ENCODE results near the gene CYP4F11. TPM values are rescaled to one million over a fixed set of nuclear protein-coding genes. Genes with fewer than 3 reads are reported as not detected.

CYP4F11 gene
- total RNA-seq, 1 experiment from 2014 or later: not detected

- no peak for DNase-seq
- ChIA-PET POLR2A (no interaction called here), CTCF (no interaction called here)
- H3K4me3 ChIP-seq (ENCODE audit: low read depth, low read length): no peak overlapping the region
- no TSS peak for BruUV-seq (replicated peaks)
- Mint-ChIP-seq H3K9me3 (ENCODE audit: unreplicated experiment) (no peaks in the 10 kb centered on the region), H3K4me3 (ENCODE audit: unreplicated experiment) (no peak overlapping the region), H3K4me1 (ENCODE audit: low read depth, unreplicated experiment) (no peaks in the 10 kb centered on the region), H3K27me3 (ENCODE audit: insufficient read depth, unreplicated experiment) (no peaks in the 10 kb centered on the region), H3K27ac (ENCODE audit: unreplicated experiment) (no peak overlapping the region), H3K36me3 (ENCODE audit: insufficient read depth, unreplicated experiment) (no peaks in the 10 kb centered on the region)
- no peaks in the 10 kb centered on the region for H3K27me3 ChIP-seq (replicated peaks; ENCODE audit: control insufficient read depth, insufficient read depth, low read length)
- no peaks in the 10 kb centered on the region for H3K4me1 ChIP-seq
- H3K36me3 ChIP-seq (ENCODE audit: control insufficient read depth, insufficient read depth, low read length): no peaks in the 10 kb centered on the region
- no peak for TF ChIP-seq CTCF (IDR thresholded peaks at IDR 0.05; ENCODE audit: insufficient read depth in 1 of 2, low read depth in 1 of 2, low read length in 1 of 2, severe bottlenecking in 1 of 2, unreplicated experiment in 1 of 2)
- H3K9me3 ChIP-seq: no peaks in the 10 kb centered on the region
- intact Hi-C loops (cut with micrococcal nuclease; ENCODE audit: unreplicated experiment): no loop called here
Measured at GRCh38 chr19:15862444-15862843, 71.9 kb downstream of the CYP4F11 start.

Other genes with a start within 250 kb of the CYP4F11 start
- gene OR10H2, start 206.5 kb downstream of the CYP4F11 start, total RNA-seq (2022): not detected in 2 replicates
- not detected in 2 replicates for gene OR10H3, start 196.5 kb downstream of the CYP4F11 start, total RNA-seq (2022)
- gene OR10H5, start 146.9 kb downstream of the CYP4F11 start, total RNA-seq (2022): not detected in 2 replicates
- not detected in 2 replicates for gene OR10H1, start 118.9 kb downstream of the CYP4F11 start, total RNA-seq (2022)
- not detected in 2 replicates for gene CYP4F2, start 36.5 kb downstream of the CYP4F11 start, total RNA-seq (2022)
- gene OR10H4, start 14.5 kb upstream of the CYP4F11 start, total RNA-seq (2022): not detected in 2 replicates
- gene TPM4, start 142.0 kb upstream of the CYP4F11 start, total RNA-seq (2022): 368 and 392 TPM in 2 replicates
- 108 and 129 TPM in 2 replicates for gene RAB8A, start 177.4 kb upstream of the CYP4F11 start, total RNA-seq (2022)
- 0.23 and 0.35 TPM in 2 replicates for gene HSH2D, start 209.2 kb upstream of the CYP4F11 start, total RNA-seq (2022)
- gene CIB3, start 239.0 kb upstream of the CYP4F11 start, total RNA-seq (2022): not detected in 2 replicates

Data from Caco-2 (cell line).